Spleen (tissue), 7 donors: ENCODE measurements around the gene DCAF7.

Source experiments
- POLR2A ChIP-seq, 3 donors: fragments of 450-650 bp; IDR thresholded peaks; one replicate each; pipeline ENCODE4 v1.5.1; 2017; ENCODE audit warnings: antibody characterized with exemption in 3 of 3, mild to moderate bottlenecking in 1 of 3
- POLR2AphosphoS5 ChIP-seq, 3 donors: sonication (generic); formaldehyde crosslinking; IDR thresholded peaks; one replicate each; pipeline ENCODE4 v1.5.1; 2017; ENCODE audit warnings: antibody characterized with exemption in 3 of 3
- TF ChIP-seq, protein P1 (sequence below), 11 experiments: fragments of 200-600 bp in 7 of 11; fragments of 450-650 bp in 4 of 11; sonication (generic) in 4 of 11; IDR thresholded peaks in 8 of 11; conservative IDR thresholded peaks in 3 of 11; 1 replicate in 7 of 11; 2 replicates in 4 of 11; pipeline versions ENCODE4 v1.4.0 to v1.8.0; 2016 to 2021; ENCODE audit warnings: antibody characterized with exemption in 11 of 11, inconsistent platforms in 4 of 11, mild to moderate bottlenecking in 1 of 11
- donor health status: DM: no; HTN: no; CAD: no; lungs with moderate emphysema.
- donor health status: DM: no; HTN: no; CAD: no.
- donor health status: DM: no; HTN: no; CAD: no.

DNA sequence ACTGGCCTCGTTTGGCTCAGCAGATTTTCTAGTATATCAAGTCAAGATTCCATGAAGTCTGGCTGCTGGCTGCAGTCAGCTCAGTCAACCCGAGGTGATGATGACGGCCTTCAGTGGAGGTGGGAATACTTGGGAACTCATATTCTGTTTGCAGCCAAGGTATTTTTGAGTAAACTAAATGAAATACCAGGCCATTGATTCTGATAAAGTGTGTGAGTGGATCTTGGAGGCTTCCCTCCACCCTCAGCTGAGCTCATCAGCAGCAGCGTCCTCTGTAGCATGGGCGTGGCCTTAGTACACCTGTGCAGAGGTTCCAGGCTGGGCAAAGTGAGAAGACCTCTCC, 28.5 kb downstream of the DCAF7 start:
- no peak for TF ChIP-seq POLR2AphosphoS5 (IDR thresholded peaks at IDR 0.05)
- TF ChIP-seq, protein P1, sequence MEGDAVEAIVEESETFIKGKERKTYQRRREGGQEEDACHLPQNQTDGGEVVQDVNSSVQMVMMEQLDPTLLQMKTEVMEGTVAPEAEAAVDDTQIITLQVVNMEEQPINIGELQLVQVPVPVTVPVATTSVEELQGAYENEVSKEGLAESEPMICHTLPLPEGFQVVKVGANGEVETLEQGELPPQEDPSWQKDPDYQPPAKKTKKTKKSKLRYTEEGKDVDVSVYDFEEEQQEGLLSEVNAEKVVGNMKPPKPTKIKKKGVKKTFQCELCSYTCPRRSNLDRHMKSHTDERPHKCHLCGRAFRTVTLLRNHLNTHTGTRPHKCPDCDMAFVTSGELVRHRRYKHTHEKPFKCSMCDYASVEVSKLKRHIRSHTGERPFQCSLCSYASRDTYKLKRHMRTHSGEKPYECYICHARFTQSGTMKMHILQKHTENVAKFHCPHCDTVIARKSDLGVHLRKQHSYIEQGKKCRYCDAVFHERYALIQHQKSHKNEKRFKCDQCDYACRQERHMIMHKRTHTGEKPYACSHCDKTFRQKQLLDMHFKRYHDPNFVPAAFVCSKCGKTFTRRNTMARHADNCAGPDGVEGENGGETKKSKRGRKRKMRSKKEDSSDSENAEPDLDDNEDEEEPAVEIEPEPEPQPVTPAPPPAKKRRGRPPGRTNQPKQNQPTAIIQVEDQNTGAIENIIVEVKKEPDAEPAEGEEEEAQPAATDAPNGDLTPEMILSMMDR (IDR thresholded peaks at IDR 0.05 in 8 of 11, conservative IDR thresholded peaks at IDR 0.05 in 3 of 11) = no peak
- no peak for TF ChIP-seq POLR2A (IDR thresholded peaks at IDR 0.05)
